Diencephalon (tissue), 1 donor: ENCODE data around the gene IL18BP. TPM values are rescaled to one million over a fixed set of nuclear protein-coding genes. Genes with fewer than 3 reads are reported as not detected.

ENCODE experiments used
- small RNA-seq: library from RNA; depleted of rRNA; stranded (forward); fragments of <200 nt; gene quantifications from one replicate; pipeline ENCODE3, GENCODE V24; 2014
- total RNA-seq: library from RNA; depleted of rRNA; stranded (reverse); fragments of >200 nt; gene quantifications from one replicate; pipeline ENCODE4 v1.2.3, GENCODE V29; 2014

Gene IL18BP
- total RNA-seq = 2.8 TPM

GRCh38 chr11:71998649-71999310, at the start of gene IL18BP:
TSS of gene IL18BP (plus strand) at chr11:71998909. CDS start at chr11:71999985, 1,076 bp downstream.

Small RNAs within 50 kb of the gene (small RNA-seq; reads per million reads assigned to genes)
- gene RNU6-72P = not detected

Other genes with a start within 250 kb of the IL18BP start
- gene DEFB108B, start 165.7 kb upstream of the IL18BP start, total RNA-seq = not detected
- not detected for gene DEFB131B, start 120.5 kb upstream of the IL18BP start, total RNA-seq
- 13.6 TPM for gene XNDC1N, start 70.3 kb upstream of the IL18BP start, total RNA-seq
- 27.5 TPM for gene RNF121, start 69.9 kb upstream of the IL18BP start, total RNA-seq
- gene NUMA1, start 81.6 kb downstream of the IL18BP start, total RNA-seq = 144 TPM
- 18.7 TPM for gene LRRC51, start 81.9 kb downstream of the IL18BP start, total RNA-seq
- 60.0 TPM for gene LAMTOR1, start 104.4 kb downstream of the IL18BP start, total RNA-seq
- gene TOMT, start 107.0 kb downstream of the IL18BP start, total RNA-seq = not detected
- gene ANAPC15, start 113.8 kb downstream of the IL18BP start, total RNA-seq = 15.5 TPM
- not detected for gene FOLR3, start 136.8 kb downstream of the IL18BP start, total RNA-seq
- gene FOLR1, start 193.2 kb downstream of the IL18BP start, total RNA-seq = 9.2 TPM
- gene FOLR2, start 217.9 kb downstream of the IL18BP start, total RNA-seq = 10.8 TPM
- gene INPPL1, start 225.9 kb downstream of the IL18BP start, total RNA-seq = 20.5 TPM
- gene PHOX2A, start 245.3 kb downstream of the IL18BP start, total RNA-seq = not detected